ENCODE measurements around the gene OTOP3.
A peak's percentile ranks its signal among the peaks of the same experiment; 100 is the strongest.

Gene OTOP3

DNA sequence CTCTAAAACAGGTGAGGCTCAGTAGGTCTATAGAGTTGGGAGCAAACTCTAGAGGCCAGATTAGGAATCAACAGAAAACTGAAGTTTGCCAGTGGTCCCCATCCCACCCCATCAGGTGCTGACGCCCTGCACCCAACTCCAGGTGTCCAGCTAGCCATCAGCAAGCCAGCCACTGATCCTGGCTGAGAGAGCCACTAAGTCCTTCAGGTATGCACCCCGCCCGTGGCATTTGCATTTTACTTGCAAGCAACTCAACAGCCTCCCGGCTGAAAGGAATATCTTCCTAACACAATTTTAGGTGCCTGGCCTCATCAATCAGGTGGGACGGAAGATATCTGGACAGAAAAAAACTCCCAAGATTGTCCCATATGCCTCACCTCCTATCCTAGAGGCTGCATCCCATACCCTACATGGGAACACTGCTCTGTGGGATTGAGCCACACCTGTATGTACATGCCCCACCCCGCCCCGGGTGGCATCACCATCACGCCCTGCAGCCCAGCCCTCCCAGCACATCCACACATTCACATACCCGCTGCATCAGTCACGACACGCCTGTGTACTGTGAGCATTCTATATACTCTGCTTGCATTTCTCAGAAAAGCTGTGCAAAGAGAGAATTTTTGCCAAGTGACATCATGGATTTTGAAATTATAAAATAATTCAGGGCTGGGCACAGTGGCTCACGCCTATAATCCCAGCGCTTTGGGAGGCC lies 8.3 kb downstream of the OTOP3 start:
- DNase-seq, result no peak

DNA sequence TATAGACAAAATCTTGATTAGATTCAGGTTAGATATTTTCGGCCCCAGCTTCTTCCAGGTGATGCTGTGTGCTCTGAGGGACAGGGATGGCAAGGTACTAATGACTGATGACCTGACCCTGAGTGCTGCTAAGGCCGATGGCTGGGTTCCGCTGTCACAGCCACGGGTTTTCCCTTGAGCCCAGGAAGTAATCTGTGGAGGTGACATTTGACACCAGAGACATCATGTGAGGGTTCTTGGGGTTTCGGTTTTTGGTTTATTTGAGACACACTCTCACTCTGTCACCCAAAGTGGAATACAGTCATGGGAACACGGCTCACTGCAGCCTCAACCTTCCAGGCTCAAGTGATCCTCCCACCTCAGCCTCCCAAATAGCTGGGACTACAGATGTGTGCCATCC lies 9.8 kb downstream of the OTOP3 start:
- no peak for DNase-seq

DNA sequence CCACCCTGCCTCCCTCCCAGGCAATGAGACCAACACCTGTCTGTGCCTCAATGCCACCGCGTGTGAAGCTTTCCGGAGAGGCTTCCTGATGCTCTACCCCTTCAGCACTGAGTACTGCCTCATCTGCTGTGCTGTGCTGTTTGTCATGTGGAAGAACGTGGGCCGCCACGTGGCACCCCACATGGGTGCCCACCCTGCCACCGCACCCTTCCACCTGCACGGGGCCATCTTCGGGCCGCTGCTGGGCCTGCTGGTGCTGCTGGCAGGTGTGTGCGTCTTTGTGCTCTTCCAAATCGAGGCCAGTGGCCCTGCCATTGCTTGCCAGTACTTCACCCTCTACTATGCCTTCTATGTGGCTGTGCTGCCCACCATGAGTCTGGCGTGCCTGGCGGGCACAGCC lies 10.9 kb downstream of the OTOP3 start:
- no peak for DNase-seq

DNA sequence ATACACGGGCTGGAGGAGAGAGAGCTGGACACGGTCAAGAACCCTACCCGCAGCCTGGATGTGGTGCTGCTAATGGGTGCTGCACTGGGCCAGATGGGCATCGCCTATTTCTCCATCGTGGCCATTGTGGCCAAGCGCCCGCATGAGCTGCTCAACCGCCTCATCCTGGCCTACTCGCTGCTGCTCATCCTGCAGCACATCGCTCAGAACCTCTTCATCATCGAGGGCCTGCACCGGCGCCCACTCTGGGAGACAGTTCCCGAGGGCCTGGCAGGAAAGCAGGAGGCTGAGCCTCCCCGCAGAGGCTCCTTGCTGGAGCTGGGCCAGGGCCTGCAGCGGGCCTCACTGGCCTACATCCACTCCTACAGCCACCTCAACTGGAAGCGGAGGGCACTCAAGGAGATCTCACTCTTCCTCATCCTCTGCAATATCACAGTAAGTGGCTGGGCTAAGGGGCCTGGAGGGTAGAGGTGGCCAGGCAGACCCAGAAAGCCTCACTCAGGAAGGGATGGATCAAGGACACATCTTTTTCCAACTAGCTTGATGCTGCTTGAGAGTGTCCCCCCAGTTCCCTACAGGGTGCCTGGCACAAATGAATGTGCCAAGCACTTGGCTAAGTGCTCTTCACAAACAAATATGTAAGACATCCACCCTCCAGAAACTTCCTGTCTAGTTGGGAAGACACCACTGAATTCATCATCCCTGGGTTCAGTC lies 11.5 kb downstream of the OTOP3 start:
- no peak for DNase-seq

DNA sequence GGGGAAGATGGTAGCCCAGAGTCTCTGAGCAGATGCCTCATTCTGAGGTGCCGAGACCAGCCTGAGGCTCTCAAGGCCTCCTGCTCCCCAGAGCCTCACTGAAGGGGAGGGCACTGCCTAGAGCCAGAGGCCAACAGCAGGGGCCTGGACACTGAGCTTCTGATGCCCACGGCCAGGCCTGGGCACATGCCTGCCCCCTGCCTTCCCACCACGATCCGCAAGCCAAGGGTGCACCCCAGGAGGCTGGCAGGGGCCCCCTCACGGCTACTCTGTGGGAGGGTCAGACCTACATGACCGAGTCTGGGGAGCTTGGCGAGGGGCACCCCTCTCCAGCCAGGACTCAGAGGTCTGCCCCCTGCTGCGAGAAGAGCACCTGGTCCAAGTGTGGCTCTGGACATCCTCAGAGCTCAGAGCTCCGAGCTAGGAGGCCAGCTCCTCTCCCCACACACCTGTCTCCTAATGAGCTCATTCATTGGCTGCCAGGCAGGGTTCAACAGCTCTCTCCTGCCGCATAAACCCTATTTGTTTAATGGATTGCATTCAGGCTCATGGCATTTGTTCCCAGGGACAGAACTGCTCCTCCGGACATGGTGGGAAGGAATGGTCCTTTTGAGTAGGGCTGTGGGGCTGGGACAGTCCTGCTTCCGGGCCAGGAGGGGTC lies 13.9 kb downstream of the OTOP3 start:
- DNase-seq, result no peak

DNA sequence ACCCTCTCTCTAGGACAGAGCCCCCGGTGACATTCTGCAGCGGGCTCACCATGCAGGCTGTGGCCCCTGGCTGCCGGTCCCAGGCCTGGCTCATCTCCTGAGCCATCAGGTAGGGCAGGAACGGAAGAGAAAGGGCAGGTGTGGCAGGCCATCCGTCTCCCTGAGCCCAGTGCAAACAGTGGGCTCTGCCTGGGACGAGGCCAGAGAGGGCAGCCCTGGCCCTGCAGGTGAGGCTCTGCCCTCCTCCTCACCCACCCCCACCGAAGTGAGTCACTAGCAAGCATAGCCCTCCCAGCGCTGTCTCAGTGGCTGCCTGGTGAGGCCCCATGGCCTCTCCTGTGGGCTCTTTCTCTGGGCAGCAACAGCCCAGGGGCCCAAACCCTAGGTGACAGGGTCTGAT lies 14.5 kb downstream of the OTOP3 start:
- no peak for DNase-seq

DNA sequence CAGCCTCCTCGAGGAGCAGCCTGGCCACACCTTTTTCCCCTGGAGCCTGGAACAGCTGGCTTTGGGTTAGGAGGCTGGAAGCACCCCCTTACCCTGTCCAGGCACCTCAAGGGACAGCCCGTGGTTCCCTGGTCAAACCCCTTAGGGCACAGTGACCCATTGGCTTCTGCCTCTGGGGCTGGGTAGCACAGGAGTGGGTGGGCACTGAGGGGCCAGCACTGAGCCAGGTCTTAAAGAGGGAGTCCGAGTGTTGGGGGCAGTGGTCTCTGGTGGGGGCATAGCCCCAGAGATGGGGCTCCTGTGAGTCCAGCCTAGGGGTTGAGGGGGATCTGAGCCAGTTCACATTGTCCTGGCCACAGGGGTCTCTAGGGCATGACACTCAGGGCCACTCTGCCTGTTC lies 15.4 kb downstream of the OTOP3 start:
- no peak for DNase-seq

DNA sequence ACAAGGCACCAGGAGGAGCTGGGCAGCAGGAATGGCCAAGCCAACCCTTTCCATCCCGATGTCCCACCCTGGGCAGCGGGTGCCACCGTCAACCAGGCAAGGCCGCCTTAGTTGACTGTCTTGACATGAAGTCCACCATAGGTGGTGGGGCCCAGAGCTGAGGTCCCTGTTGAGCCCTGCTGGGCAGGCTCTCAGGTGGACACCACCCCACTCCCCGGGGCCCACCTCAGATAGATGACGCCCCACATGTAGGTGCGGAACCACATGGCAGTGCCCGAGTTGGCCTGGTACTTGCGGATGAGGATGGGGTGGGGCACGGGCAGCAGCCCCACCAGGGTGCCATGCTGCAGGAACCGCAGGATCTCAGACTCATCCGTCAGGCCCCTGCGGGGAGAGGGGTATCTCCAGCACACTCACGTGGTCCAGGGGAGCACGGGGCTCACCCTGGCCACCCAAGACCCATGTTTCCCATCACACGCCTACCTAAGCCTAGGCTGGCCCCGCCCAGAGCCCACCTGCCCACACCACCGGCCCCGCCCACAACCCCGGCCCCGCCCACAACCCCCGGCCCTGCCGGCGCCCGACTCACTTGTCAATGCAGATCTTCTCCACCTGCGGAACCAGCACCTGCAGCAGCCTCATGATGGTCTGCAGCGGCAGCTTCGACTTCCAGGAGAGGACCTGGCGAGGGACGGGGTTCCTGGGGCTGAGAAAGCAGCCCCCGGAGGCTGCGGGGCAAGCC lies 16.2 kb downstream of the OTOP3 start:
- DNase-seq, result no peak

DNA sequence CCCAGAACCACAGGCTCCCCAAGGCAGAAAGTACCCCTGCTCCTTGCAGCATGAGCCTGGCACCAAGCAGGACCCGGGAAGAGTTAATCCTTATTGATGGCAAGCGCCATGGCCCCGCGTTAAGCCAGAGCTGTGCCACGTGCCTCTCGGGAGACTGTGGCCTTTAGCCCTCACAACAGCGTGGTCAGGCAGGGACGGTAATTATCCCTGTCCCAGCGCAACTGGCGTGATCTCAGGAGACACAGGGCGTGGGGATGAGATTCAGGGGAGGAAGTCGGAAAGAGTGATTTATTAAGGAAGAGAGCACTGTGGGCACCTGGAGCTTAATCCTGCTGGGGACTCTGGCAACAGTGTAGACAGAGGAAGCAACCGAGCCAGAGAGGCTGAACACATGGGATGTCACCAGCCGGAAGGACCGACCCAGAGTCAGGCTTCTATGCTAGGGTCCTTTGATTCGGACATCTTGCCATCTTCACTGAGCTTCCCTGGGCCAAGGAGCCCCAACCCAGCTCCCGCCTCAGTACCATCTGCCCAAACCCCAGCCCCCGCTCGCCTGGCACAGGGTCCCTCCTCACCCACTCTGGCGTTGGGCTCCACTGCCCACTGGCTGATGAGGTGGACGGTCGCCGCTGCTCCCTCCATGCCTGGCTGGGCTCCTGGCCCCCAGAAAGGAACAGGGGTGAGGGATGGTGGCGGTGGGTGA lies 16.9 kb downstream of the OTOP3 start:
- DNase-seq, result no peak

DNA sequence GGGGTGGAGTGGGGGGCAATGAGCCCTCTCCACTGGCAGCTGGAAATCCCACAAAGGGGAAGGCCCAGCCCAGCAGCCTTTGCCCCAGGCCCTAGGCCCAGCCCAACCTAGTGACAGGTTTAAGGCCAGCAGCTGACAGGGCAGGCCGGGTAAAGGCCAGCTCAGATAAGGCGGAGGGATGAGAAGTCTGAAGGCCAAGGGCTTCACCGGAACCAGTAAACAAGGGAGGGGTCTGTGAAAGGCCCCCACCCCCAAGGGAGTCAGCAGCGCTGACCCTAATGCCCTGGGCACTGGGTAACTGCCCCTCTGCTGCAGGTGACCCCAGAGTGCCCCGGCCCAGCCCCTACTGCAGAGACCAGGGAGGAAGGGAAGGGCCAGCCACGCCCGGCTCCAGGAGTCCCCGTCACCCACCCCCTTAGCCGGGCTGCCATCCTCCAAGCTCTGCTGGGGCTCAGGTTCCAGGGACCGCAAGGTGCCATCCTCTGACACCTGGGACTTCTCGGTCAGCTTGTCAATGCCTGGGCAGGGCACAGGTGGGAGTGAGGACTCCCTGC lies 17.5 kb downstream of the OTOP3 start:
- no peak for DNase-seq

DNA sequence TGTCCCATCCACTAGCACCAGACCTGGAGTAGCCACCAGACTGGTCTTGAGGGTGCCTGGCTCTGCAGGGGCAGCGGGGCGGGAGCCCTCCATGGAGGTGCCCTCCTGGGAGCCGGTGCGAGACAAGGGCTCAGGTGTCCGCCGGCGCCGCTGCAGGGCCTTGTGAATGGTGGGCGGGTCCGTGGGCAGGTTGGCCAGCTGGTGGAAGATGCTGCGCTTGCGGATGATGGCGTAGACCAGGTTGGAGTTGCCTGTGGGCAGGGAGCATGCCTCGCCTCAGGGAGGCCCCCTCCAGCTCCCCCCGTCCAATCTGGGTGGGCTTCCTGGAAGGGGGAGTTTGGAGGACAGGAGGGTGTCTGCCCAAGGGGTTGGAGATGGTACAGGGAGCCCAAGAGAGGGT lies 18.4 kb downstream of the OTOP3 start:
- no peak for DNase-seq

DNA sequence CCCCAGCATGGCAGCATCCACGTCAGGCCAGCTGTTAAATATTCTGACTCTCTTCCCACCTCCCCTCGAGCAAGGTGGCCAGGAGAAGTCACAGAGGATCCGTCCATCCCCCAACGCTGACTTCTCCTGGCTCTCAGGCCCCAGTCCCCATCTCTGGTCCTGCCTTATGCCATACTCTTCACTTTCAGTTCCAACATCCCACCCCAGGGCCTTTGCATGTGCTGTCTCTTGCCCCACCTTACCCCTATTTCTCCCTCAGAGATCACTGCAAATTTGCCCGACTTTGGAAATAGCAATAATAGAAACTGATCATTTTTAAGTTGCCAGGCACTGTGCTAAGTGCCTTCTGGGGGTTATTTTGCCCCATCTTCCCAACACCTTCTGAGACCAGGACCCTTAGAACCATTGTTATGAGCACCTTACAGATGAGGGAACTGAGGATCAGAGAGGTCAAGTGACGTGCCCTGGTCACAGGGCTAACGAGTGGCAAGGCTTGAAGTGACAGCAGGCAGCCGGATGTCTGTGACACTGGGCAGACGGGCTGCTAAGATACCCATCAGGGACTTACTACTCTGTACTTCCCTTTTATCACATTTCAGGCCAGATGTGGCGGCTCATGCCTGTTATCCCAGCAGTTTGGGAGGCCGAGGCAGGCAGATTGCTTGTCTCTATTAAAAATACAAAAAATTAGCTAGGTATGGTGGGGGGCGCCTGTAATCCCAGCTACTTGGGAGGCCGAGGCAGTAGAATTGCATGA lies 19.1 kb downstream of the OTOP3 start:
- peak; percentile 77 for DNase-seq

DNA sequence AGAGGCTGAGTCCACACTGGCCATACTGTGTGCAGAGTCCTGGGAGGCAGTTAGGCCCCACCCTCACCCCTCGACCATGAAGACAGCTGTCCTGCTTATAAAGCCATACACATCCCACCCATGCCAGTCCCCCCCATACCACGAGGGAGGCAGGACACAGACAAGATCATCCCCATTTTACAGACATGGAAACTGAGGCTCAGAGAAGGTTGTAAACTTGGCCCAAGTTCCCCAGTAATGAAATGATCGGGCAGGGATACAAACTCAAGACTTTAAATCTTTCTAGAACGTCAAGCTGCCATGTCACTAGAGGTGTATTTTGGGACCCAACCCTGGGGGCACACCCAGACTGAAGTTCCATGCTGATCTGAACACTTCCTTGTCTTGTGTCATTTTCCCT lies 20.4 kb downstream of the OTOP3 start:
- no peak for DNase-seq

DNA sequence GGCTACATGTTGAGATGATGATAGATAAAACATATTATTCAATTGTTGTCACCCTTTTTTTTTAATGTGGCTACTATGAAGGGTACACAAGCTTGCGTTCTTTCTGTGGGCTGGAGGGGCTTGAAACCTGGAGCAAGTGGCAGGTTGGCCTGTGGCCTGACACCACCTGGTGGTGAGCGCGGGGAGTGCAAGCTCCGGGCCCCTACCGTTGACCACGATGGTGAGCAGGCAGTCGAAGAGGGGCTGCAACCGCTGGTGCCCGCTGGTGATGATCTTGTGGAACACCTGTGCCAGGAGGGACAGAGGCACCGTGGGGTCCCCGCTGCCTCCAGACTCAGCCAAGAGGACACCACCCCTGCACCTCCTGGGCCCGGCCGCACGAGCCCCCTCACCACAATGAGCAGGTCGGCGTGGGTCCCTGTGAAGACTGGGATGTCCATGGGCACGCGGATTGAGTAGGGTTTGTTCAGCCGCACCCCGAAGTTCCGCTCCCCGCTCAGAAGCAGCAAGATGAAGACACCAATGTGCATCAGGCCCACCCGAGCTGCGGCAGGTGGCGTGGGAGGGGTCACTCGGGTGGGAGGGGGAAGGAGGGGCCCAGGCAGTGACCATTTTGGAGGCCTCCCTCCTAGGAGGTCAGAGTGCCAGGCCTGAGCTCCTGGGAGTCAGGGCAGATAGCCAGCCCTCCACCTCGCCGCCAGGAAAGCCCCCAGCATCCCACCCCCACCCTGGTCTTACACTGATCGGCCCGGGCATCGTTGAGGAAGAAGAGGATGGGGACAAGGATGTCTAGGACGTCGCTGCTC lies 22.4 kb downstream of the OTOP3 start:
- peak; percentile 84 for DNase-seq

DNA sequence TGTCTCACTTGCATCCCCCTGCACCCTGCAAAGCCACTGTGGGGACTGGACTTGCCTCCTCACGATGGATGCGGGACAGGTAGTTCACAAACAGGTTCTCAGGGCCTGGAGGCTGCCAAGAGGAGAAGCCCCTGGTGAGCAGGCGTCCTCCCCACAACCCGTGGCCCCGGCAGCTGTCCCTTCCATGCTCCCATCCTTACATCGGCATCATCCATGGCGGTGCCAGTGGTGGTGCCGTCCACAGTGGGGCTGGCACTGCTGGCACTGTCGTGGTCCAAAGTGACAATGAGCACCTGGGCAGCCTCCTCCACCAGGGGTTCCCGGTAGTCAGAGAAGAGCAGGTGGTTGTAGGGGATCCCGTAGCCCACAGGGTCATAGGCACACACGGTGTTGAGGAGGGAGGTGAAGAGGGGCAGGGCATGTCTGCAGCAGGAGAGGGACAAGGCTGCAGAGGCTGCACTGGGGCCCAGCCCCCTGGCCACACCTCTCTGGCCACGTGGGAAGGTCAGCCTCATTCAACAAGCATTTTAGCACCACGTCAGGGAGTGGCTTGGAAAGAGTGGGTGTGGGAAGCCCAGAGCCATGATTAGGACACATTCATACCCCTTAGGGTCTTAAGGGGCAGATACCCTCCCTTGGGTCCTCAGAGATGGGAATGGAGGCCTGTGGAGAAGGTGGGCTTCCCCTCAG lies 24.3 kb downstream of the OTOP3 start:
- no peak for DNase-seq

DNA sequence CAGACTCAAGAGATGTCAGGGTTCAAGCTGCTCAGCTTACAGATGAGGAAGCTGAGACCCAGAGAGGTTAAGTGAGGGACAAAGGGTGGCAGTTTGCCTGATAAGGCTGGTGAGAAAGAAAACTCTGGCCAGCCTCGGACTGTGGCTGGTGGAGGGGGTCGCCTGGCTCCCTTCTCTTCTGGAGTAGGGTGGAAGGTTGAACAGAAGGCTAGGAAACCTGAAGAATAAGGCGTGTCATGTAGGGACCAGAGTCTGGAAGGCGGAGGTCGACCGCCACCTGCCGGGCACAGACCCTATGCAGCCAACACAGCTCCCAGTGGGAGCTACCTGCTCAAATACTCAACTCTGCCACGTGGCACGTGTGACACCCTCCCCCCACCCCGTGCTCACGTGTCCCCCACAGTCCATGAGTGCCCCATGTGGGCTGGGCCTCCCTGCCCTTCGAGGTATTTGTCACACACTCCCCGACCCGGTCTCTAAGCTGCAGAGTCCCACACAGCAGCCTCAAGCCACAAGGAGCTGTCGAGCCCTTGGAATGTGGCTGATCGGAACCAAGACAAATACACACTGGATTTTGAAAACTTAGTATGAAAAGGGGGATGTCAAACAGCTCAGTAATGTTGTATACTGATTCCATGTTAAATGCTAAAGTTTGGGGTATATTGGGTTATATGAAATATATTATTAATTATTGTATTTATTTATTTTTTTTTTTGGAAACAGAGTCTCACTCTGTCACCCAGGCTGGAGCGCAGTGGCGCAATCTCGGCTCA lies 25.1 kb downstream of the OTOP3 start:
- peak; percentile 81 for DNase-seq

DNA sequence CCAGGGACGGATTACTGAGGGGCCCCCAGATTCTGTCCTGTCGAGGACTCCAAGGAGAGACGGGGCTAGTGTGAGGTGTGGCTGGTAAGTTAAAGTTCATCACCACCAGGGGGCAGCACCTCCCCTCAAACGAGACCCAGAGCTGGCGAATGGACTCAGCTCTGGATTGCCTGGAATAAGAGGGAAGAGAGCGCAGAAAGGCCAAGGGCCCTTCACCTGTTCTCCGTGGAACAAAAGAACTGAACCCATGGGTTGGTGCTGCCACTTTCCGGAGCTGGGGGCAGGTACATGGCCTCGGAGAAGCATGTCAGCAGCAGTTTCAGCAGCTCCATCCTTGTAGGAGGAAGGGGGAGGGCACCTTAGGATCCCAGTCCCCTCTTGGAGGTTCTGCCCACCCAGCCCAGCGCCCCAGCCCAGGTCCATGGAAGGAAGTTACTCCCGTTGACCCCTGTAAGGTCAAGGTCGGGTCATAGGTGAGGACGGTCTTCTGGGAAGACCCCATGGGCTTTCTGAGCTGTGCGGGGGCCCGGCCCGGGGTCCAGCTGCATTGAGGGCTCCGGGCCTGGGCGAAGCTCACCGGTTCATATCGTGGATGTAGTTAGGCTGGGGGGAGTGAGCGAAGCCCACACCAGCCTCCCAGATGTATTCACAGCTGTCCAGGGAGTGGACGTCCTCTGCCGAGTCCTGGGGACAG lies 26.1 kb downstream of the OTOP3 start:
- DNase-seq, result peak; percentile 93

DNA sequence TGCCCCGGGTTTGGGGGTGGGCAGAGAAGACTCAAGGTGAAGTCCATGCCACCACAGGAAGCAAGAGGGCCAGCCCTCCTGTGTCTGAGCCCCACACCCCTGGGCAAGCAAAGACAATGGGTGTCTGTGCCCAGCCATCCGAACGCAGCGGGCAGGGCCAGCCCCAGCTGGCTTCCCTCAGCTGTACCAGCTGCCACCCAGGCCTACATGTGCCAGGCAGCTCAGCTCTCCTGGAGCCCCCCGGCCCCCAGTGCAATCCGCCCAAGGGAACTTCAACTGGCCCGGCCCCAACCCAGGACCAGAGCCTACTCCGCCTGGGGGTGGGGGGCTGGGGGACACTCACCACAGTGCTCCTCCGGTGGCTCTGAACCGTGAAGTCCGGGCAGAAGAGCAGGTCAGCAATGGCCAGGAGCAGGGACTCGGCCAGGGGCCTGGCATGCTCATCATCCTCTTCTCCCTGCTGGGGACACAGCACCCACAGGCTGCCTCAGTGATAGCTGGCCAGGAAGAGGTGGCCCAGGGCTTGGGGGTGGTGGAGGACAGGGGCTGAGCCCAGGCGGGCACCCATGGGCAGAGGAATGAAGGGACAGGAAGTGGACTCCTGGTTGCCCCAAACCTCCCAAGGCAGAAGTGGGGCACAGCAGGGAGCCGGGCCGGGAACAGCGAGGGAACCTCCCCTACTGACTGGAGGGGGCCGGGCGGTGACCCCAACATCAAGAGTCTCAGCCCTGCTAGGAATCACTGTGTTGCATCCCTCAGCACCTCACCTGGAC lies 27.1 kb downstream of the OTOP3 start:
- no peak for DNase-seq
